Karpas-422 (cell line): Measurements from ENCODE around the gene CFAP97. TPM values are rescaled to one million over a fixed set of nuclear protein-coding genes. Genes with fewer than 3 reads are reported as not detected.
"Not testable (repeated sequence)": the region's sequence is repeated elsewhere in the genome, so short reads cannot be mapped to it uniquely, and the experiment has no call there.

Experiments
- DNase-seq: peaks from one replicate; pipeline ENCODE4 v3.0.0-alpha.2; 2015
- H2AFZ ChIP-seq: fragments of 200-600 bp; sonication (generic); 2 replicates; pipeline ENCODE4 v1.6.1; 2014; ENCODE audit warnings: antibody characterized with exemption, low read length, mixed read lengths
- H3K27ac ChIP-seq: fragments of 200-600 bp; sonication (generic); 2 replicates; pipeline ENCODE4 v1.5.1; 2014; ENCODE audit warnings: mild to moderate bottlenecking, low read length, moderate library complexity
- H3K27me3 ChIP-seq: fragments of 200-600 bp; sonication (generic); 2 replicates; pipeline ENCODE4 v1.6.1; 2014; ENCODE audit warnings: low read length, mixed read lengths
- H3K36me3 ChIP-seq: fragments of 200-600 bp; sonication (generic); 2 replicates; pipeline ENCODE4 v1.6.1; 2014; ENCODE audit warnings: low read length, mixed read lengths; ENCODE audit not compliant: insufficient read depth
- H3K4me1 ChIP-seq: fragments of 200-600 bp; sonication (generic); 2 replicates; pipeline ENCODE4 v1.6.1; 2014; ENCODE audit warnings: mild to moderate bottlenecking, low read length, mixed read lengths
- H3K4me2 ChIP-seq: fragments of 200-600 bp; sonication (generic); 2 replicates; pipeline ENCODE4 v1.6.1; 2014; ENCODE audit warnings: low read length, low read depth, mild to moderate bottlenecking; ENCODE audit not compliant: poor library complexity, severe bottlenecking
- H3K4me3 ChIP-seq: fragments of 200-600 bp; sonication (generic); 2 replicates; pipeline ENCODE4 v1.5.1; 2014; ENCODE audit warnings: mild to moderate bottlenecking, antibody characterized with exemption, low read length, mixed read lengths
- H3K79me2 ChIP-seq: fragments of 200-600 bp; sonication (generic); 2 replicates; pipeline ENCODE4 v1.6.1; 2014; ENCODE audit warnings: mild to moderate bottlenecking, low read length, mixed read lengths
- H3K9ac ChIP-seq: fragments of 200-600 bp; sonication (generic); 2 replicates; pipeline ENCODE4 v1.6.0; 2014; ENCODE audit warnings: low read length
- H3K9me2 ChIP-seq: fragments of 200-600 bp; sonication (generic), shearing (Covaris generic); replicated peaks from 2 replicates; pipeline ENCODE4 v1.6.0; 2014; ENCODE audit warnings: mild to moderate bottlenecking, low read length, moderate library complexity; ENCODE audit not compliant: insufficient read depth
- H3K9me3 ChIP-seq: fragments of 300-700, 200-600 bp; sonication (generic); 2 replicates; pipeline ENCODE4 v1.6.1; 2014; ENCODE audit warnings: low read length, mixed read lengths
- H4K20me1 ChIP-seq: fragments of 200-600 bp; sonication (generic); 2 replicates; pipeline ENCODE4 v1.6.1; 2014; ENCODE audit warnings: mild to moderate bottlenecking, antibody characterized with exemption, low read length, low read depth; ENCODE audit not compliant: insufficient read depth
- total RNA-seq: library from RNA; depleted of rRNA; stranded (reverse); fragments of >200 nt; shearing (Covaris generic); gene quantifications from 2 replicates; pipeline ENCODE4 v1.2.3, GENCODE V29; 2014; ENCODE audit warnings: low replicate concordance

CFAP97 gene
- total RNA-seq, 1 experiment from 2014 or later: 44.5 TPM

DNA sequence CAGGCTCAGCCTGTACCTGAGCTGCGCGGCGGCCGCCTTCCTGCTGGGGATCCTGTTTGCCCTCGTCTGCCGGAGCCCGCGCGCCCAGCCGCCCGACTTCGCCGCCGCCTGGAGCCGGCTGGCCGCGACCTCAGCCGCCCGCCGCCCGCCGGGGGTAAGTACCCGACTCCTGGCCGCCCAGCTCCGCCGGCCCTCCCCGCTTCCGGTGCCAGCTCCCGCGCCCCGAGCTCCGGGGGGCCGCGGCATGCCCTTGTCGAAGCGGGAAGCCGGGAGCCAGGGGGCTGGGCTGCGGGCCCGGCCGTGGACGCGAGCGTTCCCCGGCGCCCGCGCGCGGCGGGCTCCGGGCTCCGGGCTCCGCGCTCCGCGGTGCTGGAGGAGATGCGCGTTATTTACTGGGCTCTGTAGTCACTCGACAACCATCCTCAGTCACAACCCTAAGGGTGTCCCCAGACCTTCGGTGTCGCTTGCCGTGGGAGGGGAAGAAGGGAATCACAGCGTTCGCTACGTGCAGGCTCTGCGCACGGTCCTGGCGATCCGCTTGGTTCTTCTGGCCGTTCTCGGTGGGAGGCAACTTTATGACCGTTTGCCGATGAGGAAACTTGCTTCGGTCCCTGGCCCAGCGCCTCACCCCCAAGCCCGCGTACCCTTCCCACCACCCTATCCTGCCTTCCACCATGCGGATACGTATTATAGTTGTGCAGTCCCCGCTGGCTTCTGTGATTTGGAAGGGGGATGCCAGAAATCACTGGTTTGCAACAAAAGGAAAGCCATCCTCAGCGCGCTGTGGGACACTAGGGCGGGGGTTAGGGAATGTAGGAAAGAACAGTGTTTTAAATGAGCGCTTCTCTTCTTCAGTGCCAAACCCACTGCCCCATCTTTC, 6.5 kb upstream of the CFAP97 start:
- no peak overlapping the region for H2AFZ ChIP-seq

DNA sequence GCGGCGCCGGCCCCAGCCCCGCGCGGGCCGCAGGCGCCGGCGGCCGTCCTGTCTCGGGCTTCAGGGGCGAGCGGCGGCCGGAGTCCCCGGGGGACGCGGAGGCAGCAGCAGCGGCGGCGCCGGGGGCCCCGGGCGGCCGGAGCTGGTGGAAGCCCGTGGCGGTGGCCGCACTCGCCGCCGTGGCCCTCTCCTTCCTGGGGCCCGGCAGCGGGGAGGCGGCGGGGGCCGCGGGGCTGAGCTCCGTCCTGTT, 6.0 kb upstream of the CFAP97 start:
- H3K36me3 ChIP-seq, H4K20me1 ChIP-seq, H3K27me3 ChIP-seq, H3K9me3 ChIP-seq, H3K27ac ChIP-seq, H2AFZ ChIP-seq, H3K9me2 ChIP-seq, DNase-seq: not testable (repeated sequence)
- H3K4me2 ChIP-seq: peak overlapping the region; percentile 70
- peak overlapping the region; percentile 80 for H3K9ac ChIP-seq
- H3K4me3 ChIP-seq: peak overlapping the region; percentile 84; the same call in 1 of the 2 replicates
- H3K79me2 ChIP-seq: peaks cover 53% of the 10 kb centered on the region
- peaks cover 55% of the 10 kb centered on the region for H3K4me1 ChIP-seq

More for the DNA sequence above, 6.5 kb upstream of the CFAP97 start:
- H3K9me2 ChIP-seq: no peaks in the 10 kb centered on the region
- no peaks in the 10 kb centered on the region for H3K36me3 ChIP-seq
- H3K4me2 ChIP-seq: peak overlapping the region; percentile 70
- H3K4me1 ChIP-seq: peaks cover 54% of the 10 kb centered on the region
- DNase-seq: peak; percentile 75
- H3K9ac ChIP-seq: peak overlapping the region; percentile 80
- H3K9me3 ChIP-seq: no peaks in the 10 kb centered on the region
- no peaks in the 10 kb centered on the region for H4K20me1 ChIP-seq
- H3K27me3 ChIP-seq: no peaks in the 10 kb centered on the region
- H3K4me3 ChIP-seq: peak overlapping the region; percentile 84
- peaks cover 54% of the 10 kb centered on the region for H3K79me2 ChIP-seq
- H3K27ac ChIP-seq: peak overlapping the region; percentile 95

DNA sequence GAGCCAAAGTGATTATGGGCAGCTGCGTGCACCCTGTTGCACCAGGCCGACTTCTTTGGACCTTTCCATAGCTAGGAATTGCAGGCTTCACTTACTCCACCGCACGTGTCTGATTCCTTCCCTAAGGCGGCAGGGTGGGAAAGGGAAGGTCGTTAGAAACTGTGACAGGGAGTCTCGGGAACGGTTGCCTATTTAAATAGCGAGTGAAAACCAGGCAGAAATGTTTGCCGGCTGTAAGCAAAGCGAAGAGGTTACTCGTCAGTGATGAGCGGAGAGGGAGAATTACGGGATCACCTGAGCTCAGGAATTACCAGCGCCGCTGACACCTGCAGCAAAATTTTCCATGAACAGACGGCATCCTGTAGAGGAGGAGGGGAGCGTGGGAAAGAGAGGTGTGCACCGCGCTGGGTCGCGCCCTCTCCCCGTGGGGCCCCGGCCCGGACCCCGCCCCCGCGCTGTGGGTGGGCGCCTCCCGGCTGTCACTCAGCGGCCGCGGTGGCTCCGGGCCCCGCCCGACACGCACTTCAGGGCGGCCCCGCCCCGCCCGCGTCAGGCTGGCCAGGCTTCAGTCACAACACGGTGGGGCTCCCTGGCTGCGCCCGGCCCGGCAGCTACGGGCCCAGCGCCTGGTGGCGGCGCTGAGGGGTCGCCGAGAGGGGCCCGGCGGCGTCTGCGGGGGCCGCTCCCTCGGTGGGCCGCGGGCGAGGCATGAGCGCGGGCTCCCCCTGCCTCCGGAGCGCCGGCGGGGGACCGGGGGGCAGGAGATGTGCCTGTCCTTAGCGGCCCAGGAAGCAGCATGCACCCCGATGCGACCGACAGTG, 5.4 kb upstream of the CFAP97 start, which contains the start of gene SNX25:
SNX25 (plus strand) TSS at position 568 of the 821 bp plus-strand sequence; CDS start at position 797, 229 bp downstream.
- no peaks in the 10 kb centered on the region for H3K9me3 ChIP-seq
- H3K4me1 ChIP-seq: peaks cover 53% of the 10 kb centered on the region
- H3K9me2 ChIP-seq: no peaks in the 10 kb centered on the region
- H2AFZ ChIP-seq: peak within 1 kb of the TSS; percentile 50; the same call in 1 of the 2 replicates
- no peaks in the 10 kb centered on the region for H3K27me3 ChIP-seq
- no peaks in the 10 kb centered on the region for H3K36me3 ChIP-seq
- peak within 1 kb of the TSS; percentile 80 for H3K9ac ChIP-seq
- DNase-seq: peak; percentile 90
- no peaks in the 10 kb centered on the region for H4K20me1 ChIP-seq
- peak within 1 kb of the TSS; percentile 84 for H3K4me3 ChIP-seq
- H3K4me2 ChIP-seq: peak within 1 kb of the TSS; percentile 74
- peak within 1 kb of the TSS; percentile 95 for H3K27ac ChIP-seq
- H3K79me2 ChIP-seq: peaks cover 53% of the 10 kb centered on the region

GRCh38 chr4:185207466-185207865, 3.7 kb upstream of the CFAP97 start:
- Histone ChIP-seq H3K4me1 (peaks cover 43% of the 10 kb centered on the region), H3K4me3 (no peak overlapping the region), H3K36me3 (no peaks in the 10 kb centered on the region), H3K9me3 (no peaks in the 10 kb centered on the region), H3K27ac (no peak overlapping the region), H3K4me2 (no peak overlapping the region), H3K79me2 (peaks cover 49% of the 10 kb centered on the region), H2AFZ (no peak overlapping the region), H3K9ac (no peak overlapping the region), H4K20me1 (no peaks in the 10 kb centered on the region), H3K9me2 (no peaks in the 10 kb centered on the region), H3K27me3 (no peaks in the 10 kb centered on the region)
- no peak for DNase-seq

DNA sequence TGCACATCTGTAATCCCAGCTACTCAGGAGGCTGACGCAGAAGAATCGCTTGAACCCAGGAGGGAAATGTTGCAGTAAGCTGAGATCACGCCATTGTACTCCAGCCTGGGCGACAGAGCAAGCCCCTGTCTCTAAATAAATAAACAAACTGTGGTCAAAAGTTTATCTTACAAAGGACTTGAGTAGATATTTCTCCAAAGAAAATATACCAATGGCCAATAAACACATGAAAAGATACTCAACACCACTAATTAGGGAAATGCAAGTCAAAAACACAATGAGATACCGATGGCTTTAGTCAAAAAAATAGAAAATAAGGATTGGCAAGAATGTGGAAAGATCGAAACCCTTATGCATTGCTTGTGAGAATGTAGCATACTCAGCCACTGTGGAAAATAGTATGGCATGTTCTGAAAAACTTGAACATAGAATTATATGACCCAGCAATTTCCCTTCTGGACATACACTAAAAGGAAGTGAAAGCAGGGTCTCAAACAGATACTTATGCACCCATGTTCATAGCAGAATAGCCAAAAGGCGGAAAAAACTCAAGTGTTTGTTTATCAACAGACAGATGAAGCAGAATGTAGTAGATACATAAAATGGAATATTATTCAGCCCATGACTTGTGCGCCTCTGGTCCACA, 2.0 kb upstream of the CFAP97 start:
- DNase-seq: peak; percentile 59
- Histone ChIP-seq H3K4me3 (peak overlapping the region; percentile 79; the same call in 1 of the 2 replicates), H3K79me2 (peaks cover 50% of the 10 kb centered on the region), H2AFZ (no peak overlapping the region), H3K9me3 (no peaks in the 10 kb centered on the region), H3K27me3 (no peaks in the 10 kb centered on the region), H3K27ac (no peak overlapping the region; the same call in 1 of the 2 replicates), H3K9ac (0 out of 2 replicates have a peak overlapping the region, but pooled peaks have one; percentile 80), H3K36me3 (no peaks in the 10 kb centered on the region), H3K4me1 (peaks cover 42% of the 10 kb centered on the region), H3K9me2 (no peaks in the 10 kb centered on the region), H3K4me2 (peak overlapping the region; percentile 94), H4K20me1 (no peaks in the 10 kb centered on the region)

DNA sequence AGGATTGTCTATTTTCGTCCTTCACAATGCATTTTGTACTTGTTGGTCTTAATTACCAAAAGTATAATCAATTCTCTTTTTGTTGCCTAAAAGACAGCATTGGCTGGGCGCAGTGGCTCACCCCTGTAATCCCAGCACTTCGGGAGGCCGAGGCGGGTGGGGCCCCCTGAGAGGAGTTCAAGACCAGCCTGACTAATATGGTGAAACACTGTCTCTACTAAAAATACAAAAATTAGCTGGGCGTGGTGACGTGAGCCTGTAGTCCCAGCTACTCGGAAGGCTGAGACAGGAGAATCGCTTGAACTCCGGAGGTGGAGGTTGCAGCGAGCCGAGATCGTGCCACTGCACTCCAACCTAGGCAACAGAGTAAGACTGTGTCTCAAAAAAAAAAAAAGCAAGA, 1.3 kb upstream of the CFAP97 start:
- H3K9me3 ChIP-seq, H3K36me3 ChIP-seq, H4K20me1 ChIP-seq, H3K9me2 ChIP-seq, H3K27me3 ChIP-seq: not testable (repeated sequence)
- Histone ChIP-seq H2AFZ (peak overlapping the region; percentile 2; the same call in 1 of the 2 replicates), H3K27ac (peak overlapping the region; percentile 79), H3K9ac (peak overlapping the region; percentile 80), H3K79me2 (peaks cover 52% of the 10 kb centered on the region), H3K4me2 (peak overlapping the region; percentile 94), H3K4me1 (peaks cover 42% of the 10 kb centered on the region), H3K4me3 (peak overlapping the region; percentile 79)
- peak; percentile 45 for DNase-seq

DNA sequence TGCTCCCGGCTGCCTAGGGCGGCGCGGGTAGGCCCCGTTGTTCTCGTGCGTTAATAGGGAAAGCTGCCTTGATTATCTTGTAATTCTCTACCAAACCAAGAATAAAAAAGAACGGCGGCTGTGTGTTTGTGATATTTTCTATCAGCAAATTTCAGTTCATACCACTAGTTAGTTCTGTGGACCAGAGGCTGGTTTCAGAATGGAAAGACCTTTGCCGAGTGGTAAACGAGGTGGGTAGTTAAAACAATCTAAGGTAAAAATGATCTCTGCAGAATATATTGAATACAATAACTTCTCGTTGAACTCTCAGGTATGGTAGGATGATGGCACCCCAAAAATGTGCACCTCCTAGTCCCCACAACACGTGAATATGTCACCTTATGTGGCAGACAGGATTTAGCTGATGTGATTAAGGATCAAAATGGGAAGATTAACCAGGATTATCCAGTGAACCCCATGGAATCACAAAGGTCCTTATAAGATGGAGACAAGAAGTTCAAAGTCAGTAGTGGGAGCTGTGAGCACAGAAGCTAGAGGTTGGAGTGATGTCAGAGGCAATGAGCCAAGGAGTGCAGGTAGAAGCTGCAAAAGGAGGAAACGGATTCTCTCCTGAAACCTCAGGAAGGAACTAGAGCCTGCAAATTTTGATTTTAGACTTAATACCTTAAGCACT, 574 bp upstream of the CFAP97 start:
- Histone ChIP-seq H3K36me3 (no peaks in the 10 kb centered on the region), H3K4me3 (peak overlapping the region; percentile 79), H3K9me2 (no peaks in the 10 kb centered on the region), H3K27ac (peak overlapping the region; percentile 79), H2AFZ (peak overlapping the region; percentile 36; the same call in 1 of the 2 replicates), H3K9ac (peak overlapping the region; percentile 80), H3K4me1 (peaks cover 42% of the 10 kb centered on the region), H3K27me3 (no peaks in the 10 kb centered on the region), H3K9me3 (no peaks in the 10 kb centered on the region), H3K4me2 (peak overlapping the region; percentile 94), H3K79me2 (peaks cover 57% of the 10 kb centered on the region), H4K20me1 (no peaks in the 10 kb centered on the region)
- peak; percentile 75 for DNase-seq
